ENCODE results near the gene CKAP5.

CKAP5 gene

GRCh38 chr11:46761807-46762206 lies 84.3 kb downstream of the CKAP5 start:
- no peak for DNase-seq

DNA sequence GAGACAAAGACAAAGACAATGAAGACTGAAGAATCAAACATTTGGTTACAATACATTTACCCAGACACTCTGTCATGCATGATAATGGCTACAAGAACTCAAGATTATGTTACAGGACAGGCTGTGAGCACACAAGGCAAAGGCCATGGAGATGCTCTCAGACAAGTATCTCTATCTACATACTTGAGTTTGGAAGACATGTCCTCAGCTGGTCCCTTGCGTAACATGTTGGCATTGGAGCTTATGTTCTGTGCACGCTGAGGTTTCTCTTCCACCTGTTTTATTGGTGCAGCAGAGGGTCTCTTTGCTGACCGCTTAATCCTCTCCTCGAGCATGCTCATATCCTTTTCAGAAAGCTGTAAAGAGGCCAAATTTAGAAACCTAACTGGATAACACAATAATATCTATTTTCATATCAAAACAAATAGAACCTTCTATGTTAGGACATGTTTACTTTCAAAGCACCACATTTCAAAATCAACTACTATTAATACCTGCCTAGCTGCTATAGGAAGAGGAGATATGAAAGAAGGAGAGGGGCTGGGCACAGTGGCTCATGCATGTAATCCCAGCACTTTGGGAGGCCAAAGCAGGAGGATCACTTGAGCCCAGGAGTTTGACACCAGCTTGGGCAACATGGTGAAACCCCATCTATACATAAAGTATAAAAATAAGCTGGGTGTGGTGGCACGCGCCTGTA lies 85.5 kb downstream of the CKAP5 start:
- no peak for DNase-seq

GRCh38 chr11:46759196-46759595 lies 86.9 kb downstream of the CKAP5 start:
- no peak for DNase-seq

GRCh38 chr11:46755962-46756361 lies 90.1 kb downstream of the CKAP5 start:
- DNase-seq = no peak

DNA sequence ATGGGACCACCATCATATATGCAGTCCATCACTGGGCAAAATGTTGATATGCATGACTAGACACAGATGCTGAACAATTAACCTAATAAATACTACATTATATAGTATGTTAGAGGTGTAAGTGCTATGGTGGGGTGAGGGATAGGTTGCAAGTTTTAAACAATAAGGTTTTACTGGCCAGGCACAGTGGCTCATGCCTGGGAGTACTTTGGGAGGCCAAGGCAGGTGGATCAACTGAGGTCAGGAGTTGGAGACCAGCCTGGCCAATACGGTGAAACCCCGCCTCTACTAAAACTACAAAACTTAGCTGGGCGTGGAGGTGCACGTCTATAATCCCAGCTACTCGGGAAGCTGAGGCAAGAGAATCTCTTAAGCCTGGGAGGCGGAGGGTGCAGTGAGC lies 98.9 kb downstream of the CKAP5 start:
- no peak for DNase-seq

DNA sequence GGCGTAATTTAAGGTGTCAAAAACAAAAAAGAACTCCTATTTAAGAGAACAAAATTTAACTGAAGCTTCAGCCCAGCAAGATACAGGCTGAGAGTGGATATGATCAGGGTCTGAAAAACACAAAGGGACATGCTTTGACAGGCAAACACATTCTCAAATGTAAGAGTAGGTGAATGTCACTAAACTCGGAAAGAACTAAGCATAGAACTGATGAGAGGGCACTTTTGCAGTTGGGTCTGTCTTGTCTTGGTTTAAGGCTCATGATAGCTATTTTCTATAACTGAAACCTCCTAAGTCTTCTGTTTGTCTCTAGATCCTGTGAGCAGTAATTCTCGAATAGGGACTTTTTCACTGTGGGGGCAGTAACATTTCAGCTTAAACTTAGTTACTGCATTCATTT lies 100.1 kb downstream of the CKAP5 start:
- DNase-seq = no peak

DNA sequence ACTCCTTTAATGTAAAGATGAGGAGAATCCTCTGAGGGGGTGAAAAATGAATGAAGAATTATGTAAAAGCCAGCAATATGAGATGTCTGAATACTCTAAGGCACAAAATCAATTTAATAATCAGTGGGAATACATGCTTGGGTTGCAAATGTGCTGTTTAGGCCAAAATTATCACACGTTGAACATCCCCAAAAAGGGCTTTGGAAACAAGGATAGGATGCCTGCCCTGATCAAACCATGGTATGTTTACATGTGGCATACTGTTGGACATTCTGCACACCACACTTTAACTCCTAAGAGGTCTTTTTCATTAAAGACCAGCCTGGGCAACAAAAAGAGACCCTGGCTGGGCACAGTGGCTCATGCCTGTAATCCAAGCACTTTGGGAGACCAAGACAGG lies 100.8 kb downstream of the CKAP5 start:
- DNase-seq = no peak

DNA sequence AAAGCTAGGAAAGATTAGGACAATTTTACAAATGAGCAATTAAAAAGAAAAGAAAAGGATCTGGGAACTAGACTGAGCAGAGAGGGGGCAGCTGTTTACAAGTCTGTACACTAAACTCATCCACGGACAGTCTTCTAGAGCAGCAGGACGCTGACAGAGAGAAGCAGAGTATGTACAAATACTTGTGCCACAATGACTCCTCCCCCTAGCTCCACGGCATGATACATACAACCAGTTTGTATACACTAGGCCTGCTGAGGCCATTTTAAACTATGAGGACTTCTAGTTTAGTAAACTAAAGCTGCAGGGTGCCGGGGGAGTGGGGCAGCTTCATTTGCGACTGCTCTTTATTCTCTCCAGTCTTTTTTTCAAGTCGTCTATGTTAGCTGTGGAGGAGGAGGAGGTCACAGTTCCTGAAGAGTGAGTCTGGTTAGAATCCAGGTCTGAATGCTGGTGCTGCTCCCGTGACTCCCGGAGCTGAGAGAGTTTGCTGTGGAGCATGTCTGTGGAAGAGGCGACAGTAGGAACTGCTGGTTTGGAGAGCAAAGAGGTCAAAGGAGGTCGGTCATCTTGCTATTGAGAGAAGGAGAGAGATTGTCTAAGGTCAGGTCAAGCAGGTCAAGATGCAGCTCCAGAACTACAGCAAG lies 102.3 kb downstream of the CKAP5 start:
- no peak for DNase-seq

DNA sequence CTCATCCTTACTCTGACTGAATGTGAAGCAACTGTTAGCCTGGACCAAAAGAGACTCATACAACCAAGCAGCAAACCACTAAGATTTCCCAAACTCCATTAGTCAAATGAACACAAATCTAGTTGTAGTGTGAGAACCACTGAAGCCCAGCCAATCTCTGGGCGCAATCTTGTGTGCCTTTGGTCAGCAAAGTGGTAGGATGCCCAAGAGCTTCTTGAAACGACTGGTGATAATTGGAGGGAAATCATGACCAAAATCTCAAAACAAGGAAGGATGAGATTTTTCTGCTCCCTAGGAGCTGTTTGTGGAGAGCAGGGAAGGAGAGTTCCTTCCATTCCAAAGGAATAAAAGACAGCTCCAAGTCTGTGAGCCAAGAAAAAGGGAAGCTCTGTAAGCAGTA lies 103.0 kb downstream of the CKAP5 start:
- no peak for DNase-seq

- DNase-seq = no peak
These were observed 104.2 kb downstream of the CKAP5 start for GRCh38 chr11:46741600-46742484.

DNA sequence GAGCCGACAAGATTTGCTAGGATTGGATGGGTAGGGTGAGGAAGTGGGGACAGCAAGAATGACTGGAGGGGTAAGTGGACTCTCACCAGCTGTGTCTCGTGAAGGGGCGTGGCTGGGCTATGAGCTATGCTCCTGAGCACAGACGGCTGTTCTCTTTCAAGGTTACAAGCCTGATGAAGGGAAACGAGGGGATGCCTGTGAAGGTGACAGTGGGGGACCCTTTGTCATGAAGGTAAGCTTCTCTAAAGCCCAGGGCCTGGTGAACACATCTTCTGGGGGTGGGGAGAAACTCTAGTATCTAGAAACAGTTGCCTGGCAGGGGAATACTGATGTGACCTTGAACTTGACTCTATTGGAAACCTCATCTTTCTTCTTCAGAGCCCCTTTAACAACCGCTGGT lies 107.2 kb downstream of the CKAP5 start:
- no peak for DNase-seq

GRCh38 chr11:46737699-46738098 lies 108.4 kb downstream of the CKAP5 start:
- DNase-seq = no peak

DNA sequence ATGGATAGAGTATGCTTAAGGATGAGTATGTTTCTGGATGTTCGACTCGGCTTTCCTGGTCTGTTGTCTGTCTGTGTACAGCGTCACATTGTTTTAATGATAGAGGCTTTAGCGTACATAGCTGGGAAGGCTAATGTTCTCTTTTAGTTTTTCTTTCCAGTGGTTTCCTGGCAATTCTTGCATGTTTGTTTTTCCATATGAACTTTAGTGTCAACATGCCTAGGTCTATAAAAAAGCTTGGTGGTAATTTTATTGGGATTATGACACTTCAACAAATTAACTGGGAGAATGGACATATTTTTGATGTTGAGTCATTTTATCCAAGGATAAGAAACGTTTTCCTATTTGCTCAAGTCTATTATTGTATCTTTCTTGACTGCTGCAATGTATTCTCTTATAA lies 109.5 kb downstream of the CKAP5 start:
- no peak for DNase-seq

- DNase-seq = no peak
These were observed 109.9 kb downstream of the CKAP5 start for GRCh38 chr11:46736146-46736545.

GRCh38 chr11:46733234-46733633 lies 112.8 kb downstream of the CKAP5 start:
- DNase-seq = no peak

DNA sequence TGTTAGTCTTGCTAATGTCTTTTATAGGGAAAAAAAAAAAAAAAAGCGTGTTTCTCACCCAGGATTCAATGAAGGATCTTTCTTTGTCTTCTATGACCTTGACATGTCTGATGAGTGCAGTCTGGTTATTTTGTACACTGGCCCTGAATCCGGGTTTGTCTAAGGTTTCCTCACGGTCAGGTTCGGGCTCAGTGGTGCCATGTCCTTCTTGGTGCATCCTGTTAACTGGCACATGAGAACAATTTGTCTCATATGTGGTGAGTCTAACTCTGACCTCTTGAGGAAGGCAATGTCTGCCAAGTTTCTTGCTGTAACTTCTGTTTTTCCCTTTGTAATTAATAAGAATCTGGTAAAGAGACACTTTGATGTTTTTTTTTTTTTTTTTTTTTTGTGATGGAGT lies 114.5 kb downstream of the CKAP5 start:
- DNase-seq = no peak

- no peak for DNase-seq
These were observed 116.7 kb downstream of the CKAP5 start for GRCh38 chr11:46729110-46730027.

GRCh38 chr11:46728659-46729040 lies 117.4 kb downstream of the CKAP5 start:
- no peak for DNase-seq

- no peak for DNase-seq
These were observed 118.0 kb downstream of the CKAP5 start for GRCh38 chr11:46727952-46728658.

DNA sequence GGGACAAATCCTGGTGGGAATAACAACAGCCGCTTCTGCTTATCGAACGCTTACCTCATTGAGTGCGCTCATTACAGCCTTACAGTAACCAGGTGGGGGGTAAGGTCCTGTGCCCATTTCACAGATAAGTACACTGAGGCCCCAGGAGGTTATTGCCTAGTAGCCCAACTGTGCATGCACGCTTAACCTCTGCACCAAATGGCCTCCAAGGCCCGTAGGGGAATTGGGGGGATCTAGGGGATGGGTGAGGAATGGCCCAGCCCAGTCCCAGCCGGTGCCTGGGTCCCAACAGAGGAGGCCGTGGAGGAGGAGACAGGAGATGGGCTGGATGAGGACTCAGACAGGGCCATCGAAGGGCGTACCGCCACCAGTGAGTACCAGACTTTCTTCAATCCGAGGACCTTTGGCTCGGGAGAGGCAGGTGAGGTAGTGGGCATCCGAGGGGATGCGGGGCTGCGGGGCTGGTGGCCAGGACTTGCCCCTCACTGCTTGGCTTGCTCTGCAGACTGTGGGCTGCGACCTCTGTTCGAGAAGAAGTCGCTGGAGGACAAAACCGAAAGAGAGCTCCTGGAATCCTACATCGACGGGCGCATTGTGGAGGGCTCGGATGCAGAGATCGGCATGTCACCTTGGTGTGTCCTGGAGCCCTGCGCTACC lies 119.7 kb downstream of the CKAP5 start:
- DNase-seq = no peak

- no peak for DNase-seq
These were observed 120.5 kb downstream of the CKAP5 start for GRCh38 chr11:46725338-46726205.

Data from stimulated activated CD8-positive, alpha-beta memory T cell treated with anti-CD3 and anti-CD28 coated beads, Interleukin-4, amount 100 ng/mL, for 48 hours (primary cell).